ENCODE results near the gene CHAT. TPM values are rescaled to one million over a fixed set of nuclear protein-coding genes. Genes with fewer than 3 reads are reported as not detected.

Gene CHAT
- total and polyA plus RNA-seq, 8 donors, result 0.28 TPM; not detected in 7

DNA sequence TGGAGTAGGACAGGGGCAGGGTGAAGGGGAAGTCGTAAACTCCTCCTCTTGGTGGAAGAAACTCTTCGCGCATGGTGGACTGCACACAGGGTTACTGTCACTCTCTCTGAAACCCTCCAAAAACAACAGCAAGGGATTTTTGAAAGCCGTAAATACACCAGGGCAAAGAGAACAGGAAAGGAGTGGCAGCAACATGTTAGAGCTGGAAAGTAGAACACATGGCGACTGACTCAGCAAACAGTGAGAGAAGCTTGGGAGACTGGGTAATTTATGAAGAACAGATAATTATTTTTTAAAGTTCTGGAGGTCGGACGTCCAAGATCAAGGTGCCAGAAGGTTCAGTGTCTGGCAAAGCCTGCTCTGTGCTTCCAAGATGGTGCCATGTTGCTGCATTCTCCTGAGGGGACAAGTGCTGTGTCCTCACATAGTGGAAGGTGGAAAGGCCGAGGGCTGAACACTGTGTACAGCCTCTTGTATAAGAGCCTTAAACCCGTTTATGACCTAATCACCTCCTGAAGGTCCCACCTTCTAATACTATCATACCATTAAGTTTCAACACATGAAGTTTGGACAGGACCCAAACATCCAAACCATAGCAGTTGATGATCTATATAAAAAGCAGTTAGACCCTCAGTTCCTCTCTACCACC lies 43.1 kb downstream of the CHAT start:
- Histone ChIP-seq H3K27ac (no peak overlapping the region), H3K9me3 (no peaks in the 10 kb centered on the region), H3K27me3 (no peaks in the 10 kb centered on the region), H3K36me3 (no peaks in the 10 kb centered on the region), H3K4me1 (no peaks in the 10 kb centered on the region), H3K4me3 (no peak overlapping the region)
- peak in 1 of 6 donors; percentile 0 for DNase-seq
- no peak for ATAC-seq
- intact Hi-C loops (cut with DNase I), result no loop called here
- no peak for FAIRE-seq
- 60 to 64% methylated on average over 9 of the region's 9 CpGs for WGBS, 2 donors
- TF ChIP-seq, protein P1, sequence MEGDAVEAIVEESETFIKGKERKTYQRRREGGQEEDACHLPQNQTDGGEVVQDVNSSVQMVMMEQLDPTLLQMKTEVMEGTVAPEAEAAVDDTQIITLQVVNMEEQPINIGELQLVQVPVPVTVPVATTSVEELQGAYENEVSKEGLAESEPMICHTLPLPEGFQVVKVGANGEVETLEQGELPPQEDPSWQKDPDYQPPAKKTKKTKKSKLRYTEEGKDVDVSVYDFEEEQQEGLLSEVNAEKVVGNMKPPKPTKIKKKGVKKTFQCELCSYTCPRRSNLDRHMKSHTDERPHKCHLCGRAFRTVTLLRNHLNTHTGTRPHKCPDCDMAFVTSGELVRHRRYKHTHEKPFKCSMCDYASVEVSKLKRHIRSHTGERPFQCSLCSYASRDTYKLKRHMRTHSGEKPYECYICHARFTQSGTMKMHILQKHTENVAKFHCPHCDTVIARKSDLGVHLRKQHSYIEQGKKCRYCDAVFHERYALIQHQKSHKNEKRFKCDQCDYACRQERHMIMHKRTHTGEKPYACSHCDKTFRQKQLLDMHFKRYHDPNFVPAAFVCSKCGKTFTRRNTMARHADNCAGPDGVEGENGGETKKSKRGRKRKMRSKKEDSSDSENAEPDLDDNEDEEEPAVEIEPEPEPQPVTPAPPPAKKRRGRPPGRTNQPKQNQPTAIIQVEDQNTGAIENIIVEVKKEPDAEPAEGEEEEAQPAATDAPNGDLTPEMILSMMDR (IDR thresholded peaks at IDR 0.05), result no peak

DNA sequence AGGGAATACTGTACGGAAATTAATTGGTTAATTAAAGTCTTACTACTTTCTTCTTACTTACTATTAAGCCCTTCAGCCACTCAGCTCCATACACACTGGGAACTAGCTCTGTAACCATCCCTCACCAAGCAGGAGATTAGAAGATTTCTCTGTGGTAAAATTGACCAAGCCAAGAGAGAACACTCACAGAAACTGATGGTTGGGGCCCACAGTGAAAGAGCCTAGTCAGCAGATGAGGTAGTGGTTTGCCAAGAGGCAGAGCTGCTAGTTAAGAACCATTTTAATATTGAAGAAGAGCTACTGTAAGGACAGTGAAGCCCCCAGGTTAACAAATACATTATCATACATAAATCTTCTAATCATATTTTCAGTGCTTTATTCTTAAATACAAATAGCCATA lies 43.8 kb downstream of the CHAT start:
- DNase-seq (no peak), FAIRE-seq (no peak), ATAC-seq (no peak)
- TF ChIP-seq, protein P1 (IDR thresholded peaks at IDR 0.05), result no peak
- Histone ChIP-seq H3K27me3 (no peaks in the 10 kb centered on the region), H3K4me1 (no peaks in the 10 kb centered on the region), H3K27ac (no peak overlapping the region), H3K9me3 (no peaks in the 10 kb centered on the region), H3K4me3 (no peak overlapping the region), H3K36me3 (no peaks in the 10 kb centered on the region)
- intact Hi-C loops (cut with DNase I), result no loop called here
- 27 to 42% methylated on average over 1 of the region's 1 CpG for WGBS, 2 donors

GRCh38 chr10:49661140-49661856 lies 47.5 kb downstream of the CHAT start:
- intact Hi-C loops (cut with DNase I), result no loop called here
- TF ChIP-seq, protein P1 (IDR thresholded peaks at IDR 0.05), result no peak
- H3K4me1 ChIP-seq, result no peaks in the 10 kb centered on the region
- H3K27ac ChIP-seq, result no peak overlapping the region
- no peaks in the 10 kb centered on the region for H3K27me3 ChIP-seq
- 41 to 44% methylated on average over 8 of the region's 8 CpGs for WGBS, 2 donors
- ATAC-seq, result peak in 1 of 4 donors; percentile 23
- H3K36me3 ChIP-seq, result no peaks in the 10 kb centered on the region
- no peaks in the 10 kb centered on the region for H3K9me3 ChIP-seq
- no peak for DNase-seq
- no peak overlapping the region for H3K4me3 ChIP-seq
- no peak for FAIRE-seq

DNA sequence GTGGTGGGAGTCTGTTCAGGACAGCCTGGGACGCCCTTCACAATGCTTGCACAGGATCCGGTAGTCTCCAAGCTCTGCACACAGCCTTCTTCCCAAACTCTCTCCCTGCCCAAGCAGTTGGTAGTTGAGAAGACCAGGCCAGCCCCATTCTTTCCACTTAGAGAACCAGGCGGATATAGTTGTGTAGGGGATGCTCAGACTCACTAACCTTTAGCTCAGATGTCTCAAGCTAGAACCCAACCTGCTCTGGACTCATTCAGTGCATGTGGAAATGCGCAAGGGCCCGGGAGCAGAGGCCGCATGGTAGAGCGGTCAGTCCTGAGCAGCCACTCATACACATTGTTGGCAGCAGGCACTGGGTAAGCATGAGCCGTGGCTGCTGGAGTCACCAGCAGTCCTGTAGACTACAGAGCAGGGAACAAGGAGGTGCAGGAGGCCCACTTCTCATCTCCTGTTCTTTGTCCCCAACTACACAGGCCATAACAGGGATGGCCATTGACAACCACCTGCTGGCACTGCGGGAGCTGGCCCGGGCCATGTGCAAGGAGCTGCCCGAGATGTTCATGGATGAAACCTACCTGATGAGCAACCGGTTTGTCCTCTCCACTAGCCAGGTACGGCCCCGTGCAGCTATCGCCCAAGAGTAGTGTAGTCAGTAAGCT lies 48.5 kb downstream of the CHAT start:
- FAIRE-seq, result no peak
- Histone ChIP-seq H3K9me3 (no peaks in the 10 kb centered on the region), H3K4me1 (no peaks in the 10 kb centered on the region), H3K36me3 (no peaks in the 10 kb centered on the region), H3K27me3 (no peaks in the 10 kb centered on the region), H3K27ac (no peak overlapping the region), H3K4me3 (no peak overlapping the region)
- 71 to 79% methylated on average over 15 of the region's 15 CpGs for WGBS, 2 donors
- DNase-seq, result no peak
- intact Hi-C loops (cut with DNase I), result no loop called here
- ATAC-seq, result no peak
- TF ChIP-seq, protein P1 (IDR thresholded peaks at IDR 0.05), result no peak

All from pancreas (tissue), 10 donors.